GM23338 (cell line): ENCODE results near the gene XKR7. TPM values are rescaled to one million over a fixed set of nuclear protein-coding genes. Genes with fewer than 3 reads are reported as not detected.
A peak's percentile ranks its signal among the peaks of the same experiment; 100 is the strongest.

Experiments
- ATAC-seq: fragments of 200-7000 bp; cut with Tn5 transposase; 3 replicates; pipeline ENCODE4 v1.9.1; 2020
- DNase-seq: peaks from one replicate; pipeline ENCODE4 v3.0.0-alpha.2; 2015; ENCODE audit warnings: low spot score
- H2AFZ ChIP-seq: fragments of 200-600 bp; sonication (generic); 2 replicates; pipeline ENCODE4 v1.8.0; 2016; ENCODE audit warnings: antibody characterized with exemption, mild to moderate bottlenecking, moderate library complexity
- H3F3A ChIP-seq: fragments of 200-600 bp; sonication (generic); replicated peaks from 2 replicates; pipeline ENCODE4 v1.8.0; 2017; ENCODE audit warnings: antibody characterized with exemption, mixed run types, low read depth
- H3K27ac ChIP-seq: fragments of 200-600 bp; sonication (generic); 2 replicates; pipeline ENCODE4 v1.6.1; 2016; ENCODE audit warnings: low read depth
- H3K27me3 ChIP-seq: fragments of 200-600 bp; sonication (generic); 2 replicates; pipeline ENCODE4 v1.8.0; 2016; ENCODE audit warnings: mild to moderate bottlenecking, mixed run types, moderate library complexity; ENCODE audit not compliant: insufficient read depth
- H3K36me3 ChIP-seq: fragments of 200-600 bp; sonication (generic); 2 replicates; pipeline ENCODE4 v1.8.0; 2016; ENCODE audit warnings: mild to moderate bottlenecking; ENCODE audit not compliant: insufficient read depth
- H3K4me1 ChIP-seq: fragments of 200-600 bp; sonication (generic); 2 replicates; pipeline ENCODE4 v1.8.0; 2016; ENCODE audit warnings: mild to moderate bottlenecking, moderate library complexity; ENCODE audit not compliant: insufficient read depth
- H3K4me2 ChIP-seq: fragments of 200-600 bp; sonication (generic); 2 replicates; pipeline ENCODE4 v1.7.1; 2017; ENCODE audit warnings: mixed run types
- H3K4me3 ChIP-seq: fragments of 200-600 bp; sonication (generic); 2 replicates; pipeline ENCODE4 v1.6.1; 2016; ENCODE audit warnings: mixed run types
- H3K79me2 ChIP-seq: fragments of 200-600 bp; sonication (generic); replicated peaks from 2 replicates; pipeline ENCODE4 v1.8.0; 2017; ENCODE audit warnings: mild to moderate bottlenecking; ENCODE audit not compliant: insufficient read depth
- H3K9me2 ChIP-seq: fragments of 200-600 bp; sonication (generic); 2 replicates; pipeline ENCODE4 v1.8.0; 2017; ENCODE audit not compliant: insufficient read depth
- H4K20me1 ChIP-seq: fragments of 200-600 bp; sonication (generic); replicated peaks from 2 replicates; pipeline ENCODE4 v1.8.0; 2017; ENCODE audit warnings: mild to moderate bottlenecking; ENCODE audit not compliant: insufficient read depth
- H3K27ac Mint-ChIP-seq: 2 replicates; pipeline ENCODE4 v1.8.0; 2020; ENCODE audit warnings: inconsistent platforms, mild to moderate bottlenecking, moderate library complexity, mixed read lengths
- H3K27me3 Mint-ChIP-seq: 3 replicates; pipeline ENCODE4 v1.8.0; 2022; ENCODE audit warnings: low read depth, mild to moderate bottlenecking, moderate library complexity, mixed read lengths, inconsistent platforms; ENCODE audit not compliant: insufficient read depth, poor library complexity
- H3K36me3 Mint-ChIP-seq: 3 replicates; pipeline ENCODE4 v1.8.0; 2021; ENCODE audit warnings: low read depth, mild to moderate bottlenecking, inconsistent platforms, moderate library complexity, mixed read lengths
- H3K4me1 Mint-ChIP-seq: 3 replicates; pipeline ENCODE4 v1.8.0; 2020; ENCODE audit warnings: mild to moderate bottlenecking, inconsistent platforms, mixed read lengths
- H3K4me3 Mint-ChIP-seq: 3 replicates; pipeline ENCODE4 v1.8.0; 2021; ENCODE audit warnings: moderate library complexity, mild to moderate bottlenecking, inconsistent platforms, mixed read lengths
- H3K9me3 Mint-ChIP-seq: 3 replicates; pipeline ENCODE4 v1.8.0; 2020; ENCODE audit warnings: moderate library complexity, mild to moderate bottlenecking, inconsistent platforms, mixed read lengths
- ETS1 ChIP-seq: IDR thresholded peaks from 2 replicates; pipeline ENCODE4 v1.6.1; 2016; ENCODE audit warnings: antibody characterized with exemption
- EZH2 ChIP-seq: fragments of 200-600 bp; sonication (generic); IDR thresholded peaks from one replicate; pipeline ENCODE4 v1.8.0; 2017; ENCODE audit warnings: antibody characterized with exemption, mild to moderate bottlenecking, low read depth; ENCODE audit not compliant: unreplicated experiment
- NANOG ChIP-seq: IDR thresholded peaks from 2 replicates; pipeline ENCODE4 v1.6.1; 2016; ENCODE audit warnings: antibody characterized with exemption, borderline replicate concordance
- POLR2AphosphoS5 ChIP-seq: IDR thresholded peaks from 2 replicates; pipeline ENCODE4 v1.6.1; 2016; ENCODE audit warnings: antibody characterized with exemption, low read depth
- ZNF462 ChIP-seq: fragments of 250-450 bp; sonication (Bioruptor Pico); IDR thresholded peaks from 2 replicates; pipeline ENCODE4 v1.5.0; 2020; ENCODE audit warnings: mild to moderate bottlenecking, moderate library complexity
- polyA plus RNA-seq: library from polyadenylated mRNA; unstranded; fragments of >200 nt; fragmentation: Nextera tagmentation; extraction: Ambion mirVana; gene quantifications from 2 replicates; pipeline ENCODE4 v1.2.1, GENCODE V29; 2016
- total RNA-seq: library from RNA; depleted of rRNA; stranded (reverse); fragments of >200 nt; shearing (Covaris generic); gene quantifications from 2 replicates; pipeline ENCODE4 v1.2.3, GENCODE V29; 2014

XKR7 gene
- total and polyA plus RNA-seq, 2 experiments from 2014 or later = 0.61 to 3.9 TPM

GRCh38 chr20:31974951-31975487 is 7.1 kb downstream of the XKR7 start:
- peak overlapping the region; percentile 60 for H2AFZ ChIP-seq
- DNase-seq (peak; percentile 89), ATAC-seq (peak; percentile 90)
- H3K4me1 ChIP-seq = peaks cover 29% of the 10 kb centered on the region
- H3K79me2 ChIP-seq = no peaks in the 10 kb centered on the region
- H4K20me1 ChIP-seq = peaks cover 12% of the 10 kb centered on the region; the same call in 1 of the 2 replicates
- peak overlapping the region; percentile 75 for H3K4me2 ChIP-seq
- peak overlapping the region; percentile 48 for H3K4me3 ChIP-seq
- Mint-ChIP-seq H3K27ac (peak overlapping the region; percentile 86), H3K4me3 (peak overlapping the region; percentile 51), H3K27me3 (peaks cover 5% of the 10 kb centered on the region), H3K4me1 (peaks cover 29% of the 10 kb centered on the region), H3K36me3 (peaks cover 3% of the 10 kb centered on the region; the same call in 1 of the 3 replicates), H3K9me3 (peaks cover 18% of the 10 kb centered on the region; the same call in 2 of the 3 replicates)
- no peaks in the 10 kb centered on the region for H3K9me2 ChIP-seq
- peaks cover 7% of the 10 kb centered on the region; the same call in 1 of the 2 replicates for H3K27me3 ChIP-seq
- H3F3A ChIP-seq = peaks cover 21% of the 10 kb centered on the region
- no peaks in the 10 kb centered on the region for H3K36me3 ChIP-seq
- TF ChIP-seq POLR2AphosphoS5 (peak; percentile 51; the same call in 1 of the 2 replicates), NANOG (no peak), EZH2 (no peak), ETS1 (0 out of 2 replicates have a peak, but pooled peaks have one; percentile 18), ZNF462 (no peak)
- H3K27ac ChIP-seq = peak overlapping the region; percentile 54
